Transverse colon (tissue), 4 donors: ENCODE data around the gene TRPM3. TPM values are rescaled to one million over a fixed set of nuclear protein-coding genes. Genes with fewer than 3 reads are reported as not detected.

Experiments
- DNase-seq: peaks from one replicate; pipeline ENCODE4 v3.0.0-alpha.2; 2019
- H3K27ac ChIP-seq, 4 donors: fragments of 200-600 bp; sonication (generic); 2 replicates each; pipeline ENCODE4 v1.5.1; 2016 to 2018; ENCODE audit warnings: inconsistent platforms in 4 of 4
- H3K27me3 ChIP-seq: fragments of 200-600 bp; sonication (generic); 2 replicates; pipeline ENCODE4 v1.5.1; 2017; ENCODE audit warnings: inconsistent platforms
- H3K36me3 ChIP-seq, 4 donors: fragments of 200-600 bp; sonication (generic); 2 replicates each; pipeline ENCODE4 v1.5.1; 2017 to 2019; ENCODE audit warnings: inconsistent platforms in 4 of 4
- H3K4me1 ChIP-seq, 4 donors: fragments of 200-600 bp; sonication (generic); 2 replicates each; pipeline ENCODE4 v1.5.1; 2017 to 2020; ENCODE audit warnings: inconsistent platforms in 4 of 4
- H3K4me3 ChIP-seq, 4 donors: fragments of 200-600 bp; sonication (generic); 1 replicate in 1 of 4; 2 replicates in 3 of 4; pipeline versions ENCODE4 v1.5.1 to v1.6.1; 2017 to 2019; ENCODE audit warnings: inconsistent platforms in 4 of 4
- H3K9me3 ChIP-seq, 2 donors: fragments of 200-600 bp; sonication (generic); 2 replicates each; pipeline ENCODE4 v1.5.1; 2017 to 2019; ENCODE audit warnings: inconsistent platforms in 2 of 2
- CTCF ChIP-seq, 5 experiments: fragments of 200-600 bp in 3 of 5; fragments of 450-650 bp in 2 of 5; sonication (generic) in 3 of 5; IDR thresholded peaks; 1 replicate in 2 of 5; 2 replicates in 3 of 5; pipeline ENCODE4 v1.5.1; 2016 to 2017; ENCODE audit warnings: antibody characterized with exemption in 5 of 5, inconsistent platforms in 3 of 5, mild to moderate bottlenecking in 2 of 5, moderate library complexity in 1 of 5
- EP300 ChIP-seq: sonication (generic); formaldehyde crosslinking; IDR thresholded peaks from one replicate; pipeline ENCODE4 v1.6.1; 2017; ENCODE audit warnings: antibody characterized with exemption, low read depth
- POLR2A ChIP-seq: fragments of 450-650 bp; IDR thresholded peaks from one replicate; pipeline ENCODE4 v1.6.1; 2016; ENCODE audit warnings: antibody characterized with exemption, mild to moderate bottlenecking, moderate library complexity
- POLR2AphosphoS5 ChIP-seq, 3 donors: sonication (generic); formaldehyde crosslinking; IDR thresholded peaks; one replicate each; pipeline ENCODE4 v1.6.1; 2016; ENCODE audit warnings: antibody characterized with exemption in 3 of 3
- WGBS, 2 donors: methylation state at CpG; one replicate each; pipeline ENCODE4 v1.1.5; 2018; ENCODE audit warnings: low coverage in 1 of 2; 5-methylcytosine and 5-hydroxymethylcytosine counted together
- in situ Hi-C, 4 donors: fragments of 200-750 bp; cut with MboI; loops; one replicate each; pipeline versions ENCODE4 v1.15.0 to v1.15.1; 2017; ENCODE audit warnings: low sequenced_read_pairs in 3 of 4, low pct_ligation_motif_present in 1 of 4, low pct_unique_long_range_greater_than_20kb in 1 of 4
- intact Hi-C: fragments of 100-400 bp; cut with DNase I; formaldehyde crosslinking; loops from one replicate; pipeline ENCODE4 v1.15.1; 2023; ENCODE audit warnings: low total_unique reads
- total RNA-seq, 4 donors: library from RNA; depleted of rRNA; stranded (reverse); fragments of >200 nt; gene quantifications; one replicate each; pipeline ENCODE4 v1.1.0, GENCODE V29; 2016

The TRPM3 gene
- total RNA-seq, 4 donors from 2014 or later = 0.16 to 1.2 (median 0.32) TPM

- in situ Hi-C loops (no loop called here), intact Hi-C loops (loop anchor here (2.0 kb wide), 1 partner anchor 507 kb away; no protein-coding TSS in a partner anchor)
- H3K9me3 ChIP-seq = no peaks in the 10 kb centered on the region
- no peak for TF ChIP-seq CTCF (IDR thresholded peaks at IDR 0.05)
- no peak for TF ChIP-seq POLR2AphosphoS5 (IDR thresholded peaks at IDR 0.05)
- no peak for TF ChIP-seq EP300
- no peak for TF ChIP-seq POLR2A
- H3K36me3 ChIP-seq = no peaks in the 10 kb centered on the region
- no peak overlapping the region for H3K4me3 ChIP-seq
- 71 to 74% methylated on average over 5 to 12 of the region's 12 CpGs for WGBS, 2 donors
- peaks cover 0 to 15% (median 8%) of the 10 kb centered on the region in 4 donors for H3K4me1 ChIP-seq
- peak overlapping the region in 1 of 4 donors; percentile 35 for H3K27ac ChIP-seq
- DNase-seq = no peak
- no peaks in the 10 kb centered on the region for H3K27me3 ChIP-seq
These were observed 567.4 kb downstream of the TRPM3 start for GRCh38 chr9:70553707-70554673.

GRCh38 chr9:70552561-70552960, 568.9 kb downstream of the TRPM3 start:
- Histone ChIP-seq H3K36me3 (no peaks in the 10 kb centered on the region), H3K9me3 (no peaks in the 10 kb centered on the region), H3K27ac (no peak overlapping the region), H3K4me1 (peaks cover 0 to 15% (median 8%) of the 10 kb centered on the region in 4 donors), H3K4me3 (no peak overlapping the region), H3K27me3 (no peaks in the 10 kb centered on the region)
- 92 to 100% methylated on average over 3 to 9 of the region's 9 CpGs for WGBS, 2 donors
- in situ Hi-C loops (no loop called here), intact Hi-C loops (loop anchor here (2.0 kb wide), 1 partner anchor 506 kb away; no protein-coding TSS in a partner anchor)
- no peak for DNase-seq
- TF ChIP-seq EP300 (no peak), POLR2AphosphoS5 (IDR thresholded peaks at IDR 0.05) (no peak), CTCF (IDR thresholded peaks at IDR 0.05) (no peak), POLR2A (no peak)

GRCh38 chr9:70551801-70552200, 569.6 kb downstream of the TRPM3 start:
- in situ Hi-C loops = no loop called here
- peaks cover 0 to 15% (median 8%) of the 10 kb centered on the region in 4 donors for H3K4me1 ChIP-seq
- DNase-seq = no peak
- H3K36me3 ChIP-seq = no peaks in the 10 kb centered on the region
- WGBS, 2 donors = 74 to 82% methylated on average over 3 of the region's 3 CpGs
- H3K4me3 ChIP-seq = no peak overlapping the region
- H3K9me3 ChIP-seq = no peaks in the 10 kb centered on the region
- no peak overlapping the region for H3K27ac ChIP-seq
- TF ChIP-seq CTCF (IDR thresholded peaks at IDR 0.05) (no peak), POLR2A (no peak), POLR2AphosphoS5 (IDR thresholded peaks at IDR 0.05) (no peak), EP300 (no peak)
- intact Hi-C loops = loop anchor here (2.0 kb wide), 1 partner anchor 505 kb away; no protein-coding TSS in a partner anchor
- no peaks in the 10 kb centered on the region for H3K27me3 ChIP-seq

GRCh38 chr9:70551396-70551795, 570.0 kb downstream of the TRPM3 start:
- intact Hi-C loops (no loop called here), in situ Hi-C loops (no loop called here)
- no peak for DNase-seq
- 90 to 100% methylated on average over 1 to 4 of the region's 4 CpGs for WGBS, 2 donors
- Histone ChIP-seq H3K27me3 (no peaks in the 10 kb centered on the region), H3K4me3 (no peak overlapping the region), H3K27ac (no peak overlapping the region), H3K36me3 (no peaks in the 10 kb centered on the region), H3K4me1 (peaks cover 0 to 15% (median 8%) of the 10 kb centered on the region in 4 donors), H3K9me3 (no peaks in the 10 kb centered on the region)
- TF ChIP-seq POLR2A (no peak), EP300 (no peak), CTCF (IDR thresholded peaks at IDR 0.05) (no peak), POLR2AphosphoS5 (IDR thresholded peaks at IDR 0.05) (no peak)
